Pulmonary artery endothelial cell (primary cell): Measurements from ENCODE around the gene AHCYL2. TPM values are rescaled to one million over a fixed set of nuclear protein-coding genes. Genes with fewer than 3 reads are reported as not detected.
"Not testable (repeated sequence)": the region's sequence is repeated elsewhere in the genome, so short reads cannot be mapped to it uniquely, and the experiment has no call there.

Experiments used
- DNase-seq: peaks from one replicate; pipeline ENCODE4 v3.0.0-alpha.2; 2011; ENCODE audit warnings: low read depth, low spot score
- total RNA-seq: library from RNA; depleted of rRNA; stranded (reverse); fragments of >200 nt; gene quantifications from 2 replicates; pipeline ENCODE4 v1.2.3, GENCODE V29; 2014

Gene AHCYL2
- total RNA-seq, 1 donor from 2014 or later: 7.7 TPM

DNA sequence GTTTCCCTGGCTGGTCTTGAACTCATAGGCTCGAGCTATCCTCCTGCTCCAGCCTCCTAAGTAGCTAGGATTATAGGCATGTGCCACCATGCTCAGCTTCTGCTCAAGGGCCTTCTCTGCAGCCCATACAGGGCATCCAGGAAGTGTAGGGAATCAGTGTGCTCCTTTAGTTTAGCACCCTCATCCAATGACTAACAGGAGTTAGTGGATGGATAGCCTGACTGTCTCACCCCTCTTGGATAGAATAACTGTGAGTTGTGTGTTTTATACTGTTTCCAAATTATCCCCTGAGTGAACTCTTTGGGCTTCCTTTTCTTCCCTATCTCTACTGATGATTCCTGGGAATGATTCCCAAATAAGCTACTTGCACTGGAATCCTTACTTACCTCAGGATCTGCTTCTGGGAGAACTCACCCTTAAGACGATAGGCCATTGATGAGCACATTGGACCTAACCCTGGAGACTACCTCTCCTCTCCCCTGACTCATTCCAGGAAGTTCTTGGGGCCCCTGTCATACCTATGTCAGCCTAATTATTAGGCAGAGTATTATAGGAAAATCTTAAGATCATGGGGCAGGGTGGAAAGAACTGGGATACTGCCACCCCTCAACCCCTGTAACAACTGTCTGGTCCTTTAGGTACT is 227.9 kb downstream of the AHCYL2 start:
- DNase-seq: no peak

- DNase-seq: no peak
Measured at GRCh38 chr7:129453510-129454248, 228.8 kb downstream of the AHCYL2 start.

- no peak for DNase-seq
Measured at GRCh38 chr7:129454249-129454551, 229.4 kb downstream of the AHCYL2 start.

DNA sequence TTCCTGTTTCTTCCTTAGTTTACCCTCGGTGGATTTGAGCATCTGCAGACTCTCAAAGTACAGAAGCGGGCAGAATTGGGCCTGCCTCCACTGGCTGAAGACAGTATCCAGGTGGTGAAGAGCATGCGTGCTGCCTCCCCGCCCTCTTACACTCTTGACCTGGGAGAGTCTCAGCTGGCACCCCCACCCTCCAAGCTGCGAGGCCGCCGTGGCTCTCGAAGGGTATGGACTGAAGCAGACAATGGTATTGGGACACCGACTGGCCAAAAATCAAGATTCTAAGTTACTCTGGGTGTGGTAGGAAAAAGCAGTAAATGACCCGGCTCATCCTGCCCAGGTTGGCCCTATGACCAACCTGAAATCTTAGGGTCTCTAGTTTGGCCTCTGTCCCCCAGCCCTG is 231.6 kb downstream of the AHCYL2 start:
- no peak for DNase-seq

GRCh38 chr7:129457101-129457500 is 232.3 kb downstream of the AHCYL2 start:
- DNase-seq: no peak

- no peak for DNase-seq
Measured at GRCh38 chr7:129458171-129458570, 233.3 kb downstream of the AHCYL2 start.

DNA sequence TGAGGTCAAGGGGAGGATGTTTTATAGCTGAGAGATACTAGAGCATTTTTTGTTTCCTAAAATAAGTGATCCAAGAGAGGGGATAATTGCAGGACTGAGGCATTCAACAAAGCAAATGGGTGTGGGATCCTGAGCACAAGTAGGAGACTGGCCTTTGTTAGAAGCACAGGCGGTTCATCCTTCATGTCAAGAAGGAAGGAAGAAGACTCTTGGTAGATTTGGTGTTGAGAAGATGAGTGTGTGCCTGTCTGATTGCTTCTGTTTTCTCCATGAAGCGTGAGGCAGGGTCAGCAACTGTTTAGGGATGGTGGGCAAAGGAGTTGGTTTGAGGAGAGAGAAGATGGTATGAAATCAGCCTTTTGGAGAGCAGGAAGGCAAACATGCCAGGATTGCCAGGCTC is 237.0 kb downstream of the AHCYL2 start:
- no peak for DNase-seq

- DNase-seq: no peak
Measured at GRCh38 chr7:129462420-129462819, 237.6 kb downstream of the AHCYL2 start.

DNA sequence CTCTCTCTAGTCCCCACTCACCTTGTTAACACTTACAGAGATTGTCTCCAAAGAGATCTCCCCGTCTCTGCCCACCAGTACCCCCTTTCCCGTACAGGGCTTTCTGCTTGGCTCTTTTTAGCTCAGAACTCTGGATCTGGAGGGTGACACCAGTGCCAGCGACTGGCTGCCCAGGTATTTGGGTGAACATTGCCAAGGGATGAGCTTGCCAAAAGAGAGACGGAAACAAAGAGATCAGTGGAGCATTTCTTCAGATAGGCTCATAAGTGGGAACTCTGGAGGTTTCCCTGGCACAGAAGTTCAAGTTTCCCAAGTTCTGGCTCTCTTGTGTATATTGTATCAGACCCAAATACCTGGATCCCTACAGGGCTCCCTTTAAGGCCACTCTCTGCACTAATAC is 239.4 kb downstream of the AHCYL2 start:
- DNase-seq: no peak

DNA sequence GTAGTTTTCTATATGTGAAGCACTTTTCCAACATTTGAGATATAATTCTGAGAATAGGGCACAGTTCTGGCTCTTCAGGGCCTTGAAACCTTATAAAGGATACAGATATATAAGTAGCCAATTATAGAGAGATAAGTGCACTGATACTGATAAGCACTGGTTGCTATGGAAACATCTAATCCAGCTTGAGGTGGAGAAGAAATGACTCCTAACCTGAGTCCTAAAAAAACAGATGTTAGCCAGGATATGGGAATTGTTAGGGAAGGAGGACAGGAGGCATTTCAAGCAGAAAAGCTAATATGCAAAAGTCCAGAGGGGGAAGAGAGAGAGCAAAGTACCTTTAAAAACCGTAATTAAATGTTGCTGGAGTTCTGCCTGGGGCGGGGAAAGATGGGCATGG is 240.2 kb downstream of the AHCYL2 start:
- no peak for DNase-seq

GRCh38 chr7:129466796-129467195 is 242.0 kb downstream of the AHCYL2 start:
- no peak for DNase-seq

DNA sequence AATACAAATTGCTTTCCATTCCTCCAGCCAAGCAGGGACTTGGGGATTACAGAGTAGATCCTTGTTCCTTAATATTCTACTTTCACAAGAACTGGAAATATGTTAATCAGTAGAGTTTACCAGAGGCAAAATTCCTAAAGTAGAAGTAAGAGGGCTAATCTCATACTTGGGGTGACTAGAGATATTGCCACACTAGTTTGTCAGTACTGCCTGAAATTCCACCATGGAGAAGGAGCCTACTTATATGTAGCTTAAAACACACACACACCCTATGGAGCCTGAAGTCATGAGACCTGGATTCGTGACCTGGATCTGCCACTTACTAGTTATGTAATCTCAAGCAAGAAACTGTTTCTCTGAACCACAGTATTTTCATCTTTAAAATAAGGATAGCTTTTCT is 243.3 kb downstream of the AHCYL2 start:
- DNase-seq: no peak

- DNase-seq: no peak
Measured at GRCh38 chr7:129468547-129468946, 243.7 kb downstream of the AHCYL2 start.

DNA sequence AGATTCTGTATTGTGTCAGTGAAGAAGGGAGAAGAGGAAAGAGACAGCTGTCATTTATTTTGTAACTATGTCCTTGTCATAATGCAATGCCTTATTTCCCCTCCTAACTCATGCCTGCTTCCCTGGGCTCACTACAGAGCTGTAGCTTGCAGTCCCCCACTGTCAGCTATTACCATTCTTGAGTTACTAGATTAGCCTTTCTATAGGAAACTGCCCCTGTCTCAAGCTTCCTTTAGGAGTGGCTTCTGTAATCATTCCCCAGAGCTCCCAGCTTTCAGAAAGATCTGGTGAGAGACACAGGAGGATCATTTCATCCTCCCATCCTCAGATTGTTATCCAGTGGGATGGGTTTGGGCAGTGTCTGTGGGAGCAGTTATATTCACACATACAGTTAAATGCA is 245.1 kb downstream of the AHCYL2 start:
- no peak for DNase-seq

DNA sequence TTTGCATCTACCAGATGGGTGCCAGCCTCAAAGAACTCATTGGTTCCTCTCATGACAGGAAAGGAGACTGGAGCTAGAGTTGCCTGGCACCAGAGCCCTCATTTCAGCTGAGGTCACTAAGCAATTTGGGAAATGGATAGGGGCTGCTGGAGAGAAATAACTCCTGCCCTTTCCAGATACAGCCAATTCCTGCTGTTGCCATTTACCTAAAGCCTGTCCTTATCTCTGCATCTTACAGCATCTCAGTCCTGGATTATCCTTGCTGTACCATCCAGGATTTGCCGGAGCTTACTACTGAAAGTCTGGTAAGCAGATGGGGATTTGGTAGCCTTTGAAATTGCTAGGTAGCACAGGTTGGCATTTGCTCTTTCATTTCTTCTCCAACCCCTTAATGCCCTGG is 245.6 kb downstream of the AHCYL2 start:
- no peak for DNase-seq

- no peak for DNase-seq
Measured at GRCh38 chr7:129471402-129471827, 246.6 kb downstream of the AHCYL2 start.

- DNase-seq: not testable (repeated sequence)
Measured at GRCh38 chr7:129475931-129476330, 251.1 kb downstream of the AHCYL2 start.

GRCh38 chr7:129476398-129476797 is 251.6 kb downstream of the AHCYL2 start:
- DNase-seq: not testable (repeated sequence)

Other genes with a start within 250 kb of the AHCYL2 start
- gene TNPO3, start 169.9 kb upstream of the AHCYL2 start, total RNA-seq: 78.1 and 91.4 TPM in 2 replicates
- 0.07 and 0.28 TPM in 2 replicates for gene TSPAN33, start 80.3 kb upstream of the AHCYL2 start, total RNA-seq
- 2.4 and 5.0 TPM in 2 replicates for gene SMO, start 36.4 kb upstream of the AHCYL2 start, total RNA-seq
- 6.6 and 17.8 TPM in 2 replicates for gene STRIP2, start 209.4 kb downstream of the AHCYL2 start, total RNA-seq